Inflammatory macrophage treated with lipopolysaccharide for 4 hours (primary cell): Measurements from ENCODE around the gene MEMO1.
A peak's percentile ranks its signal among the peaks of the same experiment; 100 is the strongest.
"Not testable (repeated sequence)": the region's sequence is repeated elsewhere in the genome, so short reads cannot be mapped to it uniquely, and the experiment has no call there.

Experiments
- DNase-seq: peaks from one replicate; pipeline ENCODE4 v3.0.0-alpha.2; 2020

Gene MEMO1

GRCh38 chr2:31901900-31902299 is 108.9 kb downstream of the MEMO1 start:
- no peak for DNase-seq

GRCh38 chr2:31900156-31900555 is 110.7 kb downstream of the MEMO1 start:
- DNase-seq, result not testable (repeated sequence)

- peak; percentile 44 for DNase-seq
Measured at GRCh38 chr2:31898346-31898745, 112.5 kb downstream of the MEMO1 start.

- DNase-seq, result not testable (repeated sequence)
Measured at GRCh38 chr2:31897340-31897739, 113.5 kb downstream of the MEMO1 start.

- DNase-seq, result no peak
Measured at GRCh38 chr2:31896293-31896692, 114.5 kb downstream of the MEMO1 start.

GRCh38 chr2:31894656-31895055 is 116.2 kb downstream of the MEMO1 start:
- DNase-seq, result no peak

- peak; percentile 53 for DNase-seq
Measured at GRCh38 chr2:31893094-31893493, 117.7 kb downstream of the MEMO1 start.

GRCh38 chr2:31889044-31889443 is 121.8 kb downstream of the MEMO1 start:
- DNase-seq, result no peak

- DNase-seq, result peak; percentile 44
Measured at GRCh38 chr2:31888550-31888949, 122.3 kb downstream of the MEMO1 start.

GRCh38 chr2:31886700-31887099 is 124.1 kb downstream of the MEMO1 start:
- DNase-seq, result no peak

GRCh38 chr2:31877008-31877407 is 133.8 kb downstream of the MEMO1 start:
- peak; percentile 14 for DNase-seq

GRCh38 chr2:31874071-31874470 is 136.7 kb downstream of the MEMO1 start:
- no peak for DNase-seq

GRCh38 chr2:31865215-31865614 is 145.6 kb downstream of the MEMO1 start:
- DNase-seq, result no peak

GRCh38 chr2:31863867-31864266 is 146.9 kb downstream of the MEMO1 start:
- no peak for DNase-seq

- not testable (repeated sequence) for DNase-seq
Measured at GRCh38 chr2:31863015-31863656, 147.7 kb downstream of the MEMO1 start.

- no peak for DNase-seq
Measured at GRCh38 chr2:31859959-31860358, 150.8 kb downstream of the MEMO1 start.

GRCh38 chr2:31853521-31853920 is 157.3 kb downstream of the MEMO1 start:
- no peak for DNase-seq

- not testable (repeated sequence) for DNase-seq
Measured at GRCh38 chr2:31842150-31842549, 168.7 kb downstream of the MEMO1 start.

- no peak for DNase-seq
Measured at GRCh38 chr2:31835450-31835849, 175.4 kb downstream of the MEMO1 start.

- no peak for DNase-seq
Measured at GRCh38 chr2:31832363-31832762, 178.4 kb downstream of the MEMO1 start.

- DNase-seq, result no peak
Measured at GRCh38 chr2:31831585-31831984, 179.2 kb downstream of the MEMO1 start.

GRCh38 chr2:31828891-31829290 is 181.9 kb downstream of the MEMO1 start:
- DNase-seq, result no peak

GRCh38 chr2:31823558-31823957 is 187.2 kb downstream of the MEMO1 start:
- no peak for DNase-seq

GRCh38 chr2:31822587-31822986 is 188.2 kb downstream of the MEMO1 start:
- no peak for DNase-seq
